A549 treated with AZD2906 at 1 μM for 4 hours (cell line): ENCODE measurements around the gene OR1I1. TPM values are rescaled to one million over a fixed set of nuclear protein-coding genes. Genes with fewer than 3 reads are reported as not detected.

Experiments used
- total RNA-seq: library from RNA; stranded (reverse); fragments of 200-300 nt; extraction: Qiagen RNA extraction; gene quantifications from 5 replicates; pipeline ENCODE4 v1.2.3, GENCODE V29; 2022

The OR1I1 gene, protein sequence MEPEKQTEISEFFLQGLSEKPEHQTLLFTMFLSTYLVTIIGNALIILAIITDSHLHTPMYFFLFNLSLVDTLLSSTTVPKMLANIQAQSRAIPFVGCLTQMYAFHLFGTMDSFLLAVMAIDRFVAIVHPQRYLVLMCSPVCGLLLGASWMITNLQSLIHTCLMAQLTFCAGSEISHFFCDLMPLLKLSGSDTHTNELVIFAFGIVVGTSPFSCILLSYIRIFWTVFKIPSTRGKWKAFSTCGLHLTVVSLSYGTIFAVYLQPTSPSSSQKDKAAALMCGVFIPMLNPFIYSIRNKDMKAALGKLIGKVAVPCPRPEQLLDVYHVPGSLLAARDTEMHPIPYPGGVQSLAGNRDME
- not detected in 5 replicates for total RNA-seq

DNA sequence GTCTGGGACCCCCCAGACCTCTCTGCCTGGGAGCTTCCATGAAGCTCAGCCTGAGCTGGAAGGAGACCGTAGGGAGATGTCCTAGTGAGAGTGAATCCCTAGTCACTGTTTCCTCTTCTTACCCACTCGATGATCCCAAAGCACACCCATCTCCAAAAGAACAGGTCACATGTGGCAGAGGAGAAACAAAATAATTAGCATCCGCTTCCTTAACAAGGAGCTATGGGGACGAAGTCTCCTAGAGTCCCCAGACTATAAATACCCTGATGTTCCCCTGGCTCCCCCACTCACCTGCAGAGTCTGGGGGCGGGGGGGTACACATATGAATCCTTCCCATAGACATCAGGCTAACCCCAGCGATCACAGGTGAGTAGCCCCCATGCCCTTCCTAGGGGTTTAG lies at the start of gene OR1I1:
OR1I1 (plus strand) TSS at position 301 of the 400 bp plus-strand sequence. CDS start 4,855 bp downstream, outside the sequence.

DNA sequence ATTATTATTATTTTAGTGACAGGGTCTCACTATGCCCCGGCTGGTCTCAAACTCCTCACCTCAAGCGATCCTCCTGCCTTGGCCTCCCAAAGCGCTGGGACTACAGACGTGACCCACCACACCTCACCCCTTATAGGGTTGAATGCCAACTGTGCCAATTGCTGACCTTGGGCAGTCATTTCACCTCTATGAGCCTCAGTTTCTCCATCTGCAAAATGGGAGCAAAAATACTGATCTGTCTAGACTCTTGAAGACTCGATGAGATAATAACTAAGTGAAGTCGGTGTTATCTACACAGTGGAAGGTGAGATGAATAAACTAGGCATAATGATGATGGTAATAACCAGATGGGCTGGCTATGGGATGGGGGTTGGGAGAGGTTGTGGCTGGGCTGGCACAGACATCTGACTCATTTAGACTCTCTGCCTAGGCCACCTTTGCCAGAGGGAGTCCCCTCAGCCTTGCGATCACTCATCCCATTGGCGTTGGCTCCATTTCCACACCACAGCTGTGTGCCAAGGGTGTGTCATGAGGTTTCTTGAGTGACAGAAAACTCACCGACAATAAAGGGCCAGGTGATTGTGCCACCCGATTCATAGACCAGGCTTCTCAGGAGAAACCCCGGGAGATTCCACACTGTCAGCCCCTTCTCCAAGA lies 33.0 kb upstream of the OR1I1 start, which contains the start of gene CASP14:
CASP14 (plus strand) TSS at position 596 of the 657 bp plus-strand sequence. CDS start 2,772 bp downstream, outside the sequence.

DNA sequence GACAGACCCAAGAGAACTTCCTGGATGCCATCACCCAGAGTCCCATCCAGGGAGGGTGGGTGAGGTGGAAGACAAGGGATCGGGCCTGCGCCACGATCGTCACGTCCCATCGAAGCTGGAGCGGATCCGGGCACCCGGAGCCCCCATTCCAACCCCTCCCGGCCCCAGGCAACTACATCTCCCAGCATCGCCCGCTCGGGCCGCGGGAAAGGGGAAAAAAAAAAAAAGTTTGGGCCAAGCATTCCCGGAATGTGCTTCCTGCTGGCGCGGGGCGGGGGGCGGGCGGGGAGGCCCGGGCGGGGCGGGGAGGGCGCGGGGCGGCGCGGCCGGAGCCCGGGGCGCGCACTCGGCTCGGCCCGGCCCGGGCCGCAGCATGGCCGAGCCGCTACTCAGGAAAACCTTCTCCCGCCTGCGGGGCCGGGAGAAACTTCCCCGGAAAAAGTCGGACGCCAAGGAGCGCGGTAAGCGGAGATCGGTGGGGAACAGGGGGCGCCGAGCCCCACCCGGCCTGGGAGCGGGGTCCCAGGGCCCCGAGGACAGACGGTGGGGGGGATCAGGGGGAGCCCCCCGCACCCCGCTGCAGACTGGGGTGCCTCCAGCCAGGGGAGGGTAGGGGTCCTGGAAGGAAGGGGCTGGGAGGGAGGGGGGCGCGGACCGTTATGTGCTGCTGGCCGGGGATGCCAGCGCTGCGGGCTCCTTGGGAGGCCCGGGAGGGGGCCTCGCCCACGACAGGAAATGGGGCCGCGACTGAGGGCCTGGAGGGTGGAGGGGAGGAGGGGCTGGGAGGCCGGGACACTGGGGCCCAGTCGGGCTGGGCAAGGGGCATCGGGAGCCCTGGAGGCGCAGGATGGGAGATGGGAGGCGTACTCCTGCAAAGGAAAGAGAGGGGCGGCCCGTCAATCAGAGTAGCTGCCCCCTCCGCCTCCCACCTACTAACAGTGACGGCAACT lies 25.3 kb downstream of the OR1I1 start, which contains the start of gene SYDE1:
SYDE1 (plus strand) TSS at position 341 of the 950 bp plus-strand sequence; CDS start at position 374, 33 bp downstream.

Other genes with a start within 250 kb of the OR1I1 start
- gene OR7A5, start 247.0 kb upstream of the OR1I1 start, total RNA-seq: not detected in 5 replicates
- gene OR7C1, start 247.0 kb upstream of the OR1I1 start, total RNA-seq: not detected in 5 replicates
- gene OR7A10, start 233.3 kb upstream of the OR1I1 start, total RNA-seq: not detected in 5 replicates
- gene OR7A17, start 196.1 kb upstream of the OR1I1 start, total RNA-seq: not detected in 5 replicates
- not detected in 5 replicates for gene OR7C2, start 140.7 kb upstream of the OR1I1 start, total RNA-seq
- gene SLC1A6, start 102.3 kb upstream of the OR1I1 start, total RNA-seq: not detected in 5 replicates
- gene CASP14, start 32.7 kb upstream of the OR1I1 start, total RNA-seq: not detected in 5 replicates
- gene SYDE1, start 25.2 kb downstream of the OR1I1 start, total RNA-seq: 15.9 to 20.7 TPM (median 18.4 TPM) in 5 replicates
- 12.7 to 20.0 TPM (median 17.7 TPM) in 5 replicates for gene NOTCH3, start 118.8 kb downstream of the OR1I1 start, total RNA-seq
- gene EPHX3, start 150.2 kb downstream of the OR1I1 start, total RNA-seq: 0.05 to 0.09 TPM (median 0.06 TPM) in 4 of 5 replicates, not detected in the other